Stimulated activated CD8-positive, alpha-beta memory T cell treated with anti-CD3 and anti-CD28 coated beads, Interleukin-2, amount 100 ng/mL, for 48 hours (primary cell): ENCODE measurements around the gene SLC25A47.
"Not testable (repeated sequence)": the region's sequence is repeated elsewhere in the genome, so short reads cannot be mapped to it uniquely, and the experiment has no call there.

ENCODE experiments used
- DNase-seq, 2 donors: peaks; one replicate each; pipeline ENCODE4 v3.0.0-alpha.2; 2020; ENCODE audit warnings: low read depth in 2 of 2

The SLC25A47 gene

GRCh38 chr14:100325231-100325632 lies 2.1 kb downstream of the SLC25A47 start:
- DNase-seq: no peak

GRCh38 chr14:100325958-100326357 lies 2.8 kb downstream of the SLC25A47 start:
- DNase-seq: no peak

DNA sequence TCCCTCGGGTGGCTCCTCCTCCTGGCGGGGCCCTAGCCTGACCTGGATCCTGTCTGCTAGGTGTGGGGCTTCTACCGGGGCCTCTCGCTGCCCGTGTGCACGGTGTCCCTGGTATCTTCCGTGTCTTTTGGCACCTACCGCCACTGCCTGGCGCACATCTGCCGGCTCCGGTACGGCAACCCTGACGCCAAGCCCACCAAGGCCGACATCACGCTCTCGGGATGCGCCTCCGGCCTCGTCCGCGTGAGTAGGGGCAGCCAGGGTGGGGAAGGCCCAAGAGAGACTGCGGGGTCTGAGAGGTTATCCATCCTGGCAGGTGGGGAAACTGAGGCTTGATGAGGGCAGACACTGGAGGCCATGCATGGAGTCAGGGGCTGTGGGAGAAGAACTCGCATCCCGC lies 4.0 kb downstream of the SLC25A47 start:
- DNase-seq: no peak

- no peak for DNase-seq
Measured at GRCh38 chr14:100328495-100329163, 5.5 kb downstream of the SLC25A47 start.

GRCh38 chr14:100329233-100330006 lies 6.3 kb downstream of the SLC25A47 start:
- DNase-seq: no peak

DNA sequence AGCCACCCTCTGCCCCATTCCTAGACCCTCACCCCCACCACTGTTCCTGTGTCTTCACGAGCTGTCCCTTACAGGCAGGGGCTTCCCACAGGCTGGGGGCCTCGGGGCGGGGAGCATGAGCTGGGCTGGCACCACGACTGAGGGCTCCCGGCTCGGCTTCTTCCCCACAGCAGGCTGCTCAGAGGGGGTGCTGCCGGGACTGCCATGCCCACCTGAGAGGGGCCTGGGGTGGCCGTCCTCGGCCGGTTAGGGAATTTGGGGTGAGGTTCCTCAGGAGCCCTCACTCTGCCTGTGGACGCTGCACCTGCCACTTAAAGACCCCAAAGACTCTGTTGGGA lies 6.8 kb downstream of the SLC25A47 start:
- no peak for DNase-seq

DNA sequence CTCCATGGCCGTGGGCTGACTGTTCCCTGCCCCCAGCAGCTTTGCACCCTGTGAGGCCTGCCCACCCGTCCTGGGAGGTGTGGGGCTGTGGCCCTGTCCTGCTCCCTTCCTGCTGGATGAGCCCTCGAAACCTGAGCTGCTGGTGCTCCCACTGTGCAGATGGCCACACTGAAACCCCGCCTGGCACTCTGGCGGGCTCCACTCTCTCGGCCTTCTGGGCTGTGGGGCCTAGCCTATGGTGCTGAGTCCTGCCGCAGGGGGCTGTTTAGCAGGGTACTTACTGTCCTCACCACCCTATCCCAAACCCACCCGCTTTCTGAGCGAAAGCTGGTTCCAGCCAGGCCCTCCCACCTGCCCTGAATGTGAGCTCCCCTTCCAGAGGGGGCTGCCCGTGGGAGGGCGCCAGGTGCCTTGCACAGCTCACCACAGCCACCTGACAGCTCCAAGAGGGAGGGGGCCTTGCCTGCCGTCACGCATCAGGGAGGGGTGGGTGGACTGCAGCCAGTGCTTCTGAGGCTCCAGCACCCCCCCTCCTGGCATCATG lies 7.3 kb downstream of the SLC25A47 start:
- DNase-seq: no peak

DNA sequence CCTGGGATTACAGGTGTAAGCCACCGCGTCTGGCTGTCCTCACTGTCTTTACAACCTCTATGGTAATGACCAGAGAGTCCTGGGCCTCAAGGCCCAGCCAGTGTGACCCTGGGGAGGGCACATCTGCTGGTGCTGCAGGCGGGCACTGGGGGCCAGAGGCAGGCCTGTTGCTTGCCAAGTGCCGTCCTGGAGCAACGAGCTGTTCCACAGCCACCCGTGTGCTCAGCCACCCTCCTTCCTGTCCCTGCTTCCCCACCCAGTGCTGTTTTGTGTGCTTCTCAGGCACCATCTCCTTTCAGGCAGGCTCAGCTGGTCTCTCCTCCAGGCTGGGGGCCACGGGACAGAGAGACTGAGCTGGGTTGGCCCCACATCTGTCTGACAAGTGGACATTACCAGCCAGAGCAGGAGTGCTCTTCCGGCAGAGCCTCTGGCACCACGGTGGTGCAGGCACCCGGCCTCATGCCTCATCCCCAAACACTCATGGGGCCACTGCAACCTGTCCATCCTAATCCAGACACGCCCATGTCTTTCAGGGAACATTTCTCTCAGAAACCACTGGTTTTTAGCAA lies 9.0 kb downstream of the SLC25A47 start:
- no peak for DNase-seq

DNA sequence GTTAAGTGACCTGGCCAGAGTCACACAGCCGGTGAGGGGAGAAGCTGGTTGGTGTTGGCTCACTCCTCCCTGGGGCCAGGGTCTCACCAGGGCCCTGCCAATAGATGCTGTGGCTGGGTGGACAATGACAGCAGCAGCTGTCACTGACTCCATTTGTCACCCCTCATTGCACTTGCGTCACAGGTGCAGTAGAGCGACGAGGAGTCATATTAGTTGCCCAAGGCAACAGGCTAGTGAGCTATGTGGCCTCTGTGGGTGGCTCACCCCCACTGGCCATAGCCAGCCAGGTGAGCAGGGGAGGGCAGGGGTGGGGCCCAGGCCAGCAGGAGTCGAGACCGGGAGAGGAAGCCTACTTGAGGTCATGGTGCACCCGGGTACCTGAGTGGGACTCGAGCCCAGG lies 9.7 kb downstream of the SLC25A47 start:
- no peak for DNase-seq

GRCh38 chr14:100333311-100333710 lies 10.2 kb downstream of the SLC25A47 start:
- DNase-seq: no peak

- DNase-seq: no peak
Measured at GRCh38 chr14:100333827-100334226, 10.7 kb downstream of the SLC25A47 start.

DNA sequence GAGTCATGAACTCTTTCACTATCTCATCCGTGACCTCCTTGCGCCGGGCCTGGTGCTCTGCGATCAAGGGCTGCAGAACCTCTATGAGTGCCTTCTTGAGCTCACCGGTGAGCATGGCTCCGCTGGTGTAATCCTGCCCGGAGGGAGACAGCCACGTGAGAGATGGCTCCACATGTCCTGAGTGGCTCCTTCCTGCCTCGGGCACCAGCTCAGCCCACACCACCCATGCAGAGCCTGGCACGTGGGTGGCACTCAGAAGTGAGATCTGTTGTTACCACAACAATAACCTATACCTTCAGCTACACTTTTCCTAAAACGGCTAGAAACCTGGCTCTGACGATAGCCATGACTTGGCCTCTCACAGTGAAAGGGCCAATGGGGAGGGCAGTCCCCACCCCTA lies 11.8 kb downstream of the SLC25A47 start:
- no peak for DNase-seq

DNA sequence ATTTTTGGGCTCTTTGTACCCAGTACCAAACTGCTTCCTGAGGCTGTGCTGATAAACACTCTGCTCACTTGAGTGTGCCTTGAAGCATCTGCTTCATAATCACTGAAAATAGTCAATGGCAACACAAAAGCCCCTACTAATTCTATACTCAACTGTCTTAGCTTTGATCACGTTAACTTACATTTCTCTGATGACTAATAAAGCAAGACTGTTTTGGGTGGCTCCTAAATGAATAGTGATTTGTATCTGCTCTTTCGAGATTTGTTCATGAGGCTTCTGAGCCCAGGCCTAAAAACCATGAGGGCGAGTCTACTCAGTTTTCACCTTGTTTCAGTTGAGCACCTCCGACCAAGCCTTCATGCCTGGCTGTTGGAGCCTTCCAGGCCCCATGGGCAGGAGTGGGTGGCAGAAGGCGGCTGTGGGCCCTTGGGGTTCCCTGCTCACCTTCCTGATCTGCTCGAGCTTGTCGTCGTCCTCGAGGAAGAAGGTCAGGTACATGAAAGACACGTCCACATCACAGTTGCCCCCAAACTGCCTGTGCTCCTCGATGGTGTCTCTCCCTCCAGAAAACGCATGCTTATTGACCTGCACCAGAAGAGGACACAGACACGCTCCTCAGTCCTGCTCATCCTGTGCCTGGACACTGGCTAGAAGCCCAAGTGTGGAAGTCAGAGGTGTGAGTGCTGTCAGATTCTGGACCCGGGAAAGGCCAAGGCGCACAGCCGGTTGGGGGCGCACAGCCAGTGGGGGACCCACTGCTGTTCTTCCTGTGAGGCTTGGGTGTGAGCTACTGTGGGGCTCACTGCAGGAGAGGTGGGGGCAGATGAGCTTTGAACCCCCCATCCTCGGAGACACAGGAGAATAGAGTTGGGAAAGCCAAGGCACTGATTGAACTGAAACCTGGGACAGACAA lies 13.7 kb downstream of the SLC25A47 start:
- DNase-seq: no peak

DNA sequence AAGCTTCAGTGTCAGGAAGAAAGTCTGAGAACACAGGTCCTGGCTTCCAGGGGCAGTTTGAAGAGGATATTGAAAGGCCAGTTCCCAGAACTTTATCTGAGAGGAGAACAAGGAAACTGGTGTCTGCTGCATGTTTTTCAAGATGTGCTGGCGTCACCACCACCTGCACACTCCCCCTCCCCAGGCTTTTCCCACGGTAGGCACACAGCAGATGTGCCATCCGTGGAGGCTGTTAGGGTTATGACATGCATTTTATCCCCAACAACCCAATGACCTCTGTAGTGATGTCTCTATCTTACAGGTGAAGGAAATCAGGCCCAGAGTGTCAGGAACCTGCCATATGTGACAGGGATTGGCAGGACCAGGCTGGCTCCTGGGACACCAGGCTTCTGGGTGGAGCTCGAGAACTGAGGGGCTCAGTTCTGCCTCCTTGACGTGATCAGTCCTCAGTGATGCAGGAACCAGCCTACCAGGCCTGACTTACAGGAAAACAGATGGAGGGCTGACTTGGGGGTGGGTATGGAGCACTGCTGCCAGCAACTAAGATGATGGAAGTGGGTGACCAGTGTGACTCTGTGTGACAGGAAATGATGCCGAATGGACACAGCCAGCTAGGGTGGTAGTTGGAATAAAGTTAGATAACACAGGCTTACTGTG lies 16.8 kb downstream of the SLC25A47 start:
- DNase-seq: no peak

GRCh38 chr14:100340423-100340813 lies 17.3 kb downstream of the SLC25A47 start:
- DNase-seq: no peak

- no peak for DNase-seq
Measured at GRCh38 chr14:100341301-100342031, 18.3 kb downstream of the SLC25A47 start.

DNA sequence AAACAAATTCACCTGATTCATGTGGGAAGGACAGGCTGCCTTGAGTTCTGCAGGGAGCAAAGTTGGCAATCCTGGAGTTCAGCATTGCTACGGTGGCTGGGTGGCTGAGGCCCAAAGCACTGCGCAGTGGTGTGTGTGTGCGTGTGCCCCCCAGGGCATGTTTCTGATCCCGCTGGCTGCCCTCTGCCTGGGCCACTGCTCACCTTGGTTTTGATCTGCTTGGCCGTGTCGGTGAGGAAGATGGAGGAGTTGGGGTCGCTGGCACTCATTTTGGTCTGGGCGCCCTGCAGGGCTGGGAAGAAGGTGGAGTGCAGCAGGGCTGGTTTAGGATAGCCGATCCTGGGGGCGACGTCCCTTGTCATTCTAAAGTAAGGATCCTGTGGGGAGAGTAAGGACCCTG lies 19.1 kb downstream of the SLC25A47 start:
- DNase-seq: no peak

GRCh38 chr14:100342826-100343225 lies 19.7 kb downstream of the SLC25A47 start:
- DNase-seq: not testable (repeated sequence)

GRCh38 chr14:100344657-100345056 lies 21.5 kb downstream of the SLC25A47 start:
- DNase-seq: not testable (repeated sequence)

DNA sequence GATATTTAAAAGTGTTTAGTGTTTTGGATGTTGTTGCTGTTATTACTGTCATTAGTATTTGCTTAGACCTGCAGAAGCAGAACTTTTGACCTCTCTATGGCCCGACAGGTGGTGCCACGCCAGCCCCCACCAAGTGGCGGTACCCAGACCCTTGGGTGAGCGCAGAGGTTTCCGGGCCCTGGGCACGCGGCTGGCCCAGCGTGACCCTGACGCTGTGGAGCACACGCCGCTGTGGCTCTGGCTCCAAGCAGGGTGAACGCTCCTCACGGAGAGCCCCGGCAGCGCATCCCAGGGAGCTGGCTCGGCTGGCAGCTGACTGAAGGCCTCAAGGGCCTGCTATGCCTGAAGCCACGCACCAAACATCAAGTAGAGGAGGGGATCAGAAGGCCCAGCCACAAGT lies 22.6 kb downstream of the SLC25A47 start:
- no peak for DNase-seq
